Stimulated activated CD4-positive, alpha-beta T cell treated with anti-CD3 and anti-CD28 coated beads, Interleukin-2, amount 100 ng/mL, for 24 hours (primary cell): Measurements from ENCODE around the gene C11orf65.
"Not testable (repeated sequence)": the region's sequence is repeated elsewhere in the genome, so short reads cannot be mapped to it uniquely, and the experiment has no call there.

Source experiments
- DNase-seq, 2 donors: peaks; one replicate each; pipeline ENCODE4 v3.0.0-alpha.2; 2020

C11orf65 gene

GRCh38 chr11:108468478-108468864 lies 1.1 kb upstream of the C11orf65 start:
- DNase-seq = no peak

- no peak for DNase-seq
Measured at GRCh38 chr11:108466405-108466804, 924 bp downstream of the C11orf65 start.

GRCh38 chr11:108453207-108453835 lies 14.0 kb downstream of the C11orf65 start:
- DNase-seq = no peak

- not testable (repeated sequence) for DNase-seq
Measured at GRCh38 chr11:108441445-108441844, 25.9 kb downstream of the C11orf65 start.

GRCh38 chr11:108436594-108436993 lies 30.7 kb downstream of the C11orf65 start:
- no peak for DNase-seq

GRCh38 chr11:108435066-108435465 lies 32.3 kb downstream of the C11orf65 start:
- DNase-seq = no peak

- no peak for DNase-seq
Measured at GRCh38 chr11:108432783-108433182, 34.5 kb downstream of the C11orf65 start.

GRCh38 chr11:108431997-108432396 lies 35.3 kb downstream of the C11orf65 start:
- no peak for DNase-seq

- DNase-seq = no peak
Measured at GRCh38 chr11:108431370-108431769, 36.0 kb downstream of the C11orf65 start.

GRCh38 chr11:108417551-108417950 lies 49.8 kb downstream of the C11orf65 start:
- peak; percentile 8 to 25 for DNase-seq

GRCh38 chr11:108414958-108415357 lies 52.4 kb downstream of the C11orf65 start:
- no peak for DNase-seq

GRCh38 chr11:108405706-108406105 lies 61.6 kb downstream of the C11orf65 start:
- DNase-seq = no peak

GRCh38 chr11:108403052-108403451 lies 64.3 kb downstream of the C11orf65 start:
- no peak for DNase-seq

- DNase-seq = no peak
Measured at GRCh38 chr11:108402241-108402640, 65.1 kb downstream of the C11orf65 start.

GRCh38 chr11:108398439-108398838 lies 68.9 kb downstream of the C11orf65 start:
- DNase-seq = no peak

GRCh38 chr11:108396672-108397071 lies 70.7 kb downstream of the C11orf65 start:
- not testable (repeated sequence) for DNase-seq

- no peak for DNase-seq
Measured at GRCh38 chr11:108394744-108395284, 72.5 kb downstream of the C11orf65 start.

GRCh38 chr11:108393046-108393445 lies 74.3 kb downstream of the C11orf65 start:
- no peak for DNase-seq

GRCh38 chr11:108392353-108392752 lies 75.0 kb downstream of the C11orf65 start:
- DNase-seq = no peak

- no peak for DNase-seq
Measured at GRCh38 chr11:108388576-108388975, 78.8 kb downstream of the C11orf65 start.

GRCh38 chr11:108373505-108373904 lies 93.8 kb downstream of the C11orf65 start:
- not testable (repeated sequence) for DNase-seq

- DNase-seq = no peak
Measured at GRCh38 chr11:108370990-108371389, 96.3 kb downstream of the C11orf65 start.

GRCh38 chr11:108370315-108370714 lies 97.0 kb downstream of the C11orf65 start:
- DNase-seq = no peak

GRCh38 chr11:108369064-108369463 lies 98.3 kb downstream of the C11orf65 start:
- DNase-seq = no peak

GRCh38 chr11:108368134-108368533 lies 99.2 kb downstream of the C11orf65 start:
- no peak for DNase-seq
